AG10803 (cell line): ENCODE results near the gene RHOBTB3.

Experiments
- DNase-seq: peaks from one replicate; pipeline ENCODE4 v3.0.0; 2010; ENCODE audit warnings: low read depth
- H3K4me3 ChIP-seq: 2 replicates; pipeline ENCODE4 v1.5.1; 2011; ENCODE audit warnings: mild to moderate bottlenecking, low read length, control low read depth
- CTCF ChIP-seq: conservative IDR thresholded peaks from 2 replicates; pipeline ENCODE4 v1.5.1; 2011; ENCODE audit warnings: mild to moderate bottlenecking, low read length, control low read depth, inconsistent platforms

RHOBTB3 gene

GRCh38 chr5:95760273-95761191 lies 29.4 kb downstream of the RHOBTB3 start:
- H3K4me3 ChIP-seq = peak overlapping the region; percentile 8
- DNase-seq = peak; percentile 99
- no peak for TF ChIP-seq CTCF

- peak; percentile 66 for DNase-seq
- TF ChIP-seq CTCF = no peak
- H3K4me3 ChIP-seq = no peak overlapping the region
Measured at GRCh38 chr5:95761771-95762651, 30.9 kb downstream of the RHOBTB3 start.

DNA sequence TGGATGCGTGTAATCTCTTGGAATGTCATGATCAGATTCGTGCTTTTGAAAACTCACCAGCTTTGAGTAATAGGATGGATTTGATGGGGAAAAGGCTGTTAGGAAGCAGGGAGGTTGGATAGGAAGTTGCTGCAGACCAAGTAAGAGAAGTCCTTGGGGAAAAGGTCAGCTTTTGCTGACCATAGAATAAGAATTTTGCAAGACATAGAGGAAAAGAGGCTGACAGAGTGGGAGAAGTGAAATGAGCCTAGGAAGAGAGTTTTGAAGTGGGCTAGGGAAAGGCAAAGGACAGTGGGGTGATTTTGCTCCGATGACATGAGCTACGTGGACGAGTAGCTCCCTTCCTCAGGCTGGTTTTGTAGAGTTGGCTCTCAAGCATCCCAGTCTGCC lies 31.5 kb downstream of the RHOBTB3 start:
- DNase-seq = no peak
- no peak overlapping the region for H3K4me3 ChIP-seq
- no peak for TF ChIP-seq CTCF

- no peak overlapping the region for H3K4me3 ChIP-seq
- no peak for TF ChIP-seq CTCF
- no peak for DNase-seq
Measured at GRCh38 chr5:95763941-95764340, 32.8 kb downstream of the RHOBTB3 start.

- H3K4me3 ChIP-seq = no peak overlapping the region
- TF ChIP-seq CTCF = no peak
- no peak for DNase-seq
Measured at GRCh38 chr5:95768731-95769130, 37.6 kb downstream of the RHOBTB3 start.

- TF ChIP-seq CTCF = no peak
- DNase-seq = no peak
- H3K4me3 ChIP-seq = no peak overlapping the region
Measured at GRCh38 chr5:95770830-95771708, 39.9 kb downstream of the RHOBTB3 start.
